HG02870 (cell line): ENCODE results near the gene CAMK4.

Experiments used
- ATAC-seq: cut with Tn5 transposase; IDR thresholded peaks from one replicate; pipeline ENCODE4 v1.9.1; 2021; ENCODE audit warnings: mild to moderate bottlenecking, moderate library complexity; ENCODE audit not compliant: unreplicated experiment

The CAMK4 gene

GRCh38 chr5:111415053-111415452, 190.9 kb downstream of the CAMK4 start:
- ATAC-seq = no peak

GRCh38 chr5:111422245-111422644, 198.1 kb downstream of the CAMK4 start:
- ATAC-seq = peak; percentile 99

- ATAC-seq = no peak
Observed at GRCh38 chr5:111422747-111423720, 198.8 kb downstream of the CAMK4 start.

GRCh38 chr5:111425205-111425604, 201.0 kb downstream of the CAMK4 start:
- ATAC-seq = no peak

GRCh38 chr5:111427762-111428161, 203.6 kb downstream of the CAMK4 start:
- no peak for ATAC-seq

- ATAC-seq = no peak
Observed at GRCh38 chr5:111432883-111433536, 208.8 kb downstream of the CAMK4 start.

- no peak for ATAC-seq
Observed at GRCh38 chr5:111434800-111435199, 210.6 kb downstream of the CAMK4 start.

GRCh38 chr5:111439473-111440075, 215.4 kb downstream of the CAMK4 start:
- ATAC-seq = no peak

- ATAC-seq = no peak
Observed at GRCh38 chr5:111447099-111447498, 222.9 kb downstream of the CAMK4 start.

- ATAC-seq = no peak
Observed at GRCh38 chr5:111447822-111448221, 223.6 kb downstream of the CAMK4 start.

GRCh38 chr5:111453295-111453694, 229.1 kb downstream of the CAMK4 start:
- no peak for ATAC-seq

- ATAC-seq = no peak
Observed at GRCh38 chr5:111453747-111454146, 229.6 kb downstream of the CAMK4 start.

- ATAC-seq = no peak
Observed at GRCh38 chr5:111454198-111454622, 230.0 kb downstream of the CAMK4 start.

- ATAC-seq = no peak
Observed at GRCh38 chr5:111454776-111455175, 230.6 kb downstream of the CAMK4 start.

- ATAC-seq = no peak
Observed at GRCh38 chr5:111461255-111461671, 237.1 kb downstream of the CAMK4 start.

- no peak for ATAC-seq
Observed at GRCh38 chr5:111461934-111462333, 237.8 kb downstream of the CAMK4 start.

- no peak for ATAC-seq
Observed at GRCh38 chr5:111463311-111463710, 239.1 kb downstream of the CAMK4 start.

GRCh38 chr5:111469293-111469896, 245.2 kb downstream of the CAMK4 start:
- no peak for ATAC-seq

GRCh38 chr5:111469903-111470302, 245.7 kb downstream of the CAMK4 start:
- ATAC-seq = no peak

- no peak for ATAC-seq
Observed at GRCh38 chr5:111472096-111472495, 247.9 kb downstream of the CAMK4 start.

GRCh38 chr5:111472579-111472978, 248.4 kb downstream of the CAMK4 start:
- peak; percentile 56 for ATAC-seq
